H1 (cell line): ENCODE measurements around the gene COL5A1.

Source experiments
- CHD1 ChIP-seq: IDR thresholded peaks from 2 replicates; pipeline ENCODE4 v1.6.1; 2012; ENCODE audit warnings: low read depth, low read length, improper control_type of control experiment
- GABPA ChIP-seq: IDR thresholded peaks from 2 replicates; pipeline ENCODE4 v1.6.1; 2011; ENCODE audit warnings: mild to moderate bottlenecking, low read length, moderate library complexity, borderline replicate concordance; ENCODE audit not compliant: insufficient read depth
- POLR2AphosphoS5 ChIP-seq: IDR thresholded peaks from 2 replicates; pipeline ENCODE4 v1.6.1; 2011; ENCODE audit warnings: low read depth, low read length
- RAD21 ChIP-seq, 2 experiments: IDR thresholded peaks in 1 of 2; conservative IDR thresholded peaks in 1 of 2; 2 replicates each; pipeline ENCODE4 v1.6.1; 2011; ENCODE audit warnings: low read depth in 2 of 2, low read length in 2 of 2, improper control_type of control experiment in 1 of 2, inconsistent platforms in 1 of 2, mild to moderate bottlenecking in 1 of 2, moderate library complexity in 1 of 2
- TF ChIP-seq, protein P1 (sequence below): IDR thresholded peaks from 2 replicates; pipeline ENCODE4 v1.6.1; 2012; ENCODE audit warnings: inconsistent platforms
- TF ChIP-seq, protein P2 (sequence below), 3 experiments: IDR thresholded peaks; 1 replicate in 2 of 3; 2 replicates in 1 of 3; pipeline versions ENCODE4 v1.5.1 to v1.6.1; 2011; ENCODE audit warnings: low read length in 3 of 3, mild to moderate bottlenecking in 3 of 3, inconsistent platforms in 2 of 3, low read depth in 1 of 3, moderate library complexity in 1 of 3; ENCODE audit not compliant: insufficient read depth in 1 of 3; ENCODE audit errors: control extremely low read depth in 1 of 3

DNA sequence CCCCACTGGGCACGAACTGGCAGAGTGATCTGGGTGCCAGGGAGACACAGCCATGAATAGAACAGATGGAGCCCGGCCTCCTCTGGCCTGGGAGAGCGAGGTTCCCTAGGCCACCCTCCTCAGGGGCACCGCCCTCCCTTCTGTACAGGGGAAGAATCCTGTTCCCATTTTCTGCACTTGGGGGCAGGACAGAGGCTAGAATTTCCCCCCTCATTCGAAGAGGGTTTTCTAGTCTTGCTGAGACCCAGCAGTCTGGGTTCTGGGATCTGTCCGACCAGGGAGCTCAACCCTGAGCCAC is 52.7 kb downstream of the COL5A1 start:
- TF ChIP-seq POLR2AphosphoS5 = no peak
- no peak for TF ChIP-seq CHD1
- TF ChIP-seq, protein P1, sequence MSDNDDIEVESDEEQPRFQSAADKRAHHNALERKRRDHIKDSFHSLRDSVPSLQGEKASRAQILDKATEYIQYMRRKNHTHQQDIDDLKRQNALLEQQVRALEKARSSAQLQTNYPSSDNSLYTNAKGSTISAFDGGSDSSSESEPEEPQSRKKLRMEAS = no peak
- TF ChIP-seq, protein P2, sequence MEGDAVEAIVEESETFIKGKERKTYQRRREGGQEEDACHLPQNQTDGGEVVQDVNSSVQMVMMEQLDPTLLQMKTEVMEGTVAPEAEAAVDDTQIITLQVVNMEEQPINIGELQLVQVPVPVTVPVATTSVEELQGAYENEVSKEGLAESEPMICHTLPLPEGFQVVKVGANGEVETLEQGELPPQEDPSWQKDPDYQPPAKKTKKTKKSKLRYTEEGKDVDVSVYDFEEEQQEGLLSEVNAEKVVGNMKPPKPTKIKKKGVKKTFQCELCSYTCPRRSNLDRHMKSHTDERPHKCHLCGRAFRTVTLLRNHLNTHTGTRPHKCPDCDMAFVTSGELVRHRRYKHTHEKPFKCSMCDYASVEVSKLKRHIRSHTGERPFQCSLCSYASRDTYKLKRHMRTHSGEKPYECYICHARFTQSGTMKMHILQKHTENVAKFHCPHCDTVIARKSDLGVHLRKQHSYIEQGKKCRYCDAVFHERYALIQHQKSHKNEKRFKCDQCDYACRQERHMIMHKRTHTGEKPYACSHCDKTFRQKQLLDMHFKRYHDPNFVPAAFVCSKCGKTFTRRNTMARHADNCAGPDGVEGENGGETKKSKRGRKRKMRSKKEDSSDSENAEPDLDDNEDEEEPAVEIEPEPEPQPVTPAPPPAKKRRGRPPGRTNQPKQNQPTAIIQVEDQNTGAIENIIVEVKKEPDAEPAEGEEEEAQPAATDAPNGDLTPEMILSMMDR (IDR thresholded peaks at IDR 0.05; ENCODE audit: control extremely low read depth in 1 of 3, insufficient read depth in 1 of 3, low read depth in 1 of 3, low read length in 3 of 3) = no peak
- TF ChIP-seq RAD21 (IDR thresholded peaks at IDR 0.05 in 1 of 2, conservative IDR thresholded peaks at IDR 0.05 in 1 of 2; ENCODE audit: low read depth in 2 of 2, low read length in 2 of 2) = no peak
- no peak for TF ChIP-seq GABPA
